ENCODE results near the gene CNTNAP2.

The CNTNAP2 gene

DNA sequence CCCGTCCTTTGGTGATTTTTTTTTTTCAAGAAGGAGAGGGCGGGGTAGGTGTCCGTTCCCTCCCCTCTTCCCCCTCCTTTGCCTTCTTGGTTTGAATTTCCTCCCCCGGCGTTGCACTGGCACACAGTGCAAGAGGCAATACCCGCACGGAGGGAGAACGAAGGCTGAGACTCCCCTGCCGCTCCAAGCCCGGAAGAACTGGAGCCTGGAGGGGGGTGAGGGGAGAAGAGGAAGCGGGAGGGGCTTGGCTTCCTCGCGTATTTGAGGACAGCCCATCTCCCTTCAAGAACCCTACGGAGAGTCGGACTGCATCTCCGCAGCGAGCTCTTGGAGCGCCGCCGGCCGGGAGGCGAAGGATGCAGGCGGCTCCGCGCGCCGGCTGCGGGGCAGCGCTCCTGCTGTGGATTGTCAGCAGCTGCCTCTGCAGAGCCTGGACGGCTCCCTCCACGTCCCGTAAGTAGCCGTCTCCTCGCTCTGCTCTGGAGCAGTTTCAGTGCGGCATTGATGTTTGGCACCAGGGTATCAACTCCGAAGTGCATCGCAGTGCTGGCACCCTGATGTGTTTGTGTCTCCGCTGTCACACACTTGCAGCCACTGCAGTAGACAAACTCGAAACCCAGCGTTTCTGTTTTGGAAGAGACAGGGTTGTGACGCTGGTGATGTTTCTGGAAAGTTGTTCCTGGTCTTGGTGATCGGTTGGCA lies at the start of gene CNTNAP2:
TSS of gene CNTNAP2 (plus strand) at position 281 of the 702 bp plus-strand sequence. CDS start at position 357, 76 bp downstream.
- DNase-seq: peak; percentile 88

DNA sequence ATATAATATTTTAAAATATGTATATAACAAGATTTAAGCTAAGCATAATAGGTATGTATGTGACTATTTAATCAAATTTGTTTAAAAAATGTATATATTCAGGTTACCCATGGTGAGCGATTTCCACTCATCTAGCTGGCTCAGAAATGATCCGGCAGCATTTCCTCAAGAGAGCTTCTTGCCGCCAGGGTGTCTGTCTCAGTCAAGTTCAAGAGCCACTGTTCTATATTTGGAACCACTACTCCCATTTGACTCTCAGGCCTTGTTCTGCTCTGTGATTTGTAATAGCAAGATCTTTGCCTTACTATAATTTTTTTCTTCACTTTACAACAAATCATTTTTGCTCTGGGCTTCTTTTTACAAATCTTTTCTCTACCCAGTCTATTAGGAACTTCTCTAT lies 48.7 kb upstream of the CNTNAP2 start:
- no peak for DNase-seq

DNA sequence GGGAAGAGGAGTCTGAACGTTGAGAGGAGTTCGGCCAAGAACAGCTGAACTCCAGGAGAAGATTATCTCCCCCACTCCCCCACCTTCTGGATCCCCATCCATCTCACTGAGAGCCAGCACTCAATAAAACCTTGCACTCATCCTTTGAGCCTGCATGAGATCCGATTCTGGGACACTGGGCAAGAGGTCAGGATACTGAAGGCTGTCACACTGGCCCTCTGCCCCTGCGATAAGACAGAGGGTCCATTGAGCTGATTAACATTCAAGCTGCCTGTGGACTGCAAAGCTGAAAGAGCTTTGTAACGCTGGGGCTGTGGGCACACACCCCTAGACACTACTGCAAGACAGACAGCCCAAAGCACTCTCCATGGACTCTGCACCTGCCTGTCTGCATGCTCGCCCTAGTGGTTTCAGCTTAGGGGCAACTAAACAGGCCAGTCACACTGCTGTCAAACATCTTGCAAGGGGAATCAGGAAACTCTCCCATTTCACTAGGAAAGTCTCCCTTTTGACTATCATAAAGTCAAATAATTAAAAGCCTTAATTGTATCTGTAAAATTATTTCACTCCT lies 42.3 kb upstream of the CNTNAP2 start:
- no peak for DNase-seq

DNA sequence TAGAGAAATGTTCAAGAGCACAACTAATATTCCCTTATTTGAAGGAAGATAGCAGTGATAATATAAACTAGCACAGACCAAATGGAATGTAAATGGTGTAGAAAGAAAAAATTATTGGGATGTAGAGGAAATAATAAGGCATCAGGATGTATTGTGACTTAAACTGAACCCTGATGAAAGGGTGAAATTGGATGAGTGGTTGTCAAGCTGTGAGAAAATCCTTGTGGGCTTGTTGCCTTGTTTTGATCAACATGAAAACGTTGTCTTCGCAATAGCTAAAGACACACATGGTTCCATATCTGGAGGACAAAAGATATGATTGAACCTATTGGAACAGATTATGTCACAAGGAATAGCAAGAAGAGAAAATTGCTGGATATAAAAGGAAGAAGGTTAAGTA lies 40.3 kb upstream of the CNTNAP2 start:
- no peak for DNase-seq

DNA sequence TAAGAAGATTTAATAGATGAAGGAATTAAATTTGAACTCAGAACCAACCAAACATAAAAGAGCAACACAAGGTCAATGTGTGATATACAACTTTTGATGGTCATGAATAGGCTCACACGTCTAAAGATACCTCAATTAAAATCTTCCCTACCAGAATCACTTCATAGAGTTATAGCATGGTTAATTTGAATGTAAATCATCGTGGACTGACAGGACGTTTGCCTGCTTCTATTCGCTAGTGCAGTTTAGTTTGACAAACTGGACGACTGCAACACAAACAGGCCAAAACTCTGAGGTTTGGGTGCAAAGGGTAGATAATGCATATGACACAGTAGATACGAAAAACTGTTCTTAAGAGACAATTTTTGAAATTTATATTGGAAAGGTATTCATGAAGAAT lies 32.5 kb upstream of the CNTNAP2 start:
- DNase-seq: no peak

DNA sequence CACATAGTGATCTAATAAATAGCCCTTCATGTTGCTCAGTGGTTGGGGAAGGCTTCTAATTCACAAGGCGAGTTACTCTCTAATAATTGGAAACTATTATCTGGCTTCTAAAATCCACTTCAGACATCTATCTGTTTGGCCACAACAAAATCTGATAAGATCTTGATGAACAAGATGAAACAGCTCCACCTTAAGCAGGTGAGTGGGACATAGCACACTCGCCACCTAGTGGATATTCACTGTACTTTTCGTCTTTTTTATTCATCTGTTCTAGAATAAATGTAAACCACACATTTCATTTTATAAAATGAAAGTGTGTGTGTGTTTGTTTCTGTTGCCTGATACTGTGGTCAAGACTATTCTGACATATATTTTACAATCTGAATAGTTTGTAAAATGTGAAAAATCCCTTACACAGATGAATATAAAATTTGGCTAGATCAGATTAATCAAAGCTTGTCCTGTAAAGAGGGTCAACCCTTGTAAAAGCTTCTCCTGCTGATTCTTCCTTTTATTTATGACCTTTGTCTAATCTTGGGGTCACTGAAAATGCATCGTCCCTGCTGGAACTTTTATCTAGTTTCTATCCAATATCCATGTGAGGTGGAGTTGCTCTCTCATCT lies 26.5 kb upstream of the CNTNAP2 start:
- peak; percentile 83 for DNase-seq

DNA sequence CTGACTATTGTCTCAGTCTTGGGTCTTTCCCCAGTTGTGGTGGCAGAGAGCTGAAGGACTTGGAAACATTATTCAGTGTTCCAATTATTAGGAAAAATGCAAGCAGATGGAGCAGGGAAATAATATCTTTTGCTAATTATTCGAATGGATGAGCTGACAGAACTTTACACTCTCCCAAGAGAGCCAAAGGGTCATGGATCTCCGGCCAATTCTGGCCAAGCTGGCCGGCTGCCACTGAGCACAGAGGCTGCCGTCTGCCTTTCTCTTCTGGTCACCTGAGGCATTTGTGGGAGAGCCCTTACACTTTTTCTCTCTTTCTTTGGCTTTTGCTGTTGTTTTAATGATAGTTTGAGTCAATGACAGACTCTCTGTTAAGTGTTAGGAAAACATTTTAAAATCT lies 22.2 kb upstream of the CNTNAP2 start:
- no peak for DNase-seq

DNA sequence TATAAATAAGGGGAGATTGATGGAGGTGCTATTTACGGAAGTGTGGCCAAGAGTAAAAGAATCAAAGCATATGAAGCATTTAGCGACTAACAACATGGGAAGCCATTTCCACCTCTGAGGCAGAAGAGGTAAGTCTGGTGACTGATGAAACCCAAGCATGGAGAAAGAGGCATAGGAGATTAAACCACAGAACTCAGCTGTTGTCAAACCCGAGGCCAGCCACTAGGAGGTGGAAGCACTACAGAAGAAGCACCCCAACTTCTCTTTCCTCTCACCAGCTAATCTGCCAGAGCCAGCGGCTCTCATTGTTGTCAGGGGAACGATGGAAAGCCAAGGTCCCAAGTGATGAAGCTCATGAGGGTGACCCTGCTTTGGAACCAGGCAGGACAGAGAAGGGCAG lies 19.6 kb upstream of the CNTNAP2 start:
- no peak for DNase-seq

DNA sequence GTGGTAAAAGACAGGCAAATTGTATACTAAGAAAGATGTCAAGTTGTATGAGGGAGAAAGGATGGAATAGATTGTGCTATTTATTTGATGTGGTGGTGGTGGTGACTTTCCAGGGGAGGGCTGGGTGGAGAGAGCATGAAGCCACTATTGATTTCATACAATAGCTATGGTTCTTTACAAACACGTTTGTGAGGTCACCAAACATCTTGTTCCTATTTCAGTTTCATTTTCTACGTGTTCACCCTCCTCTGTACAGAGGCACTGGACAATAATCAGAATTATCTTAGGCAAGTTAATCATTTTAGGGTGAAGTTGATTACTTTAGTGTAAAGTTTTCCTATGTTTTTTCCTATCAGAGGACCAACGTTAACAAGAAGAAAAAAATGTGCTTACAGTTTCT lies 10.3 kb upstream of the CNTNAP2 start:
- no peak for DNase-seq

DNA sequence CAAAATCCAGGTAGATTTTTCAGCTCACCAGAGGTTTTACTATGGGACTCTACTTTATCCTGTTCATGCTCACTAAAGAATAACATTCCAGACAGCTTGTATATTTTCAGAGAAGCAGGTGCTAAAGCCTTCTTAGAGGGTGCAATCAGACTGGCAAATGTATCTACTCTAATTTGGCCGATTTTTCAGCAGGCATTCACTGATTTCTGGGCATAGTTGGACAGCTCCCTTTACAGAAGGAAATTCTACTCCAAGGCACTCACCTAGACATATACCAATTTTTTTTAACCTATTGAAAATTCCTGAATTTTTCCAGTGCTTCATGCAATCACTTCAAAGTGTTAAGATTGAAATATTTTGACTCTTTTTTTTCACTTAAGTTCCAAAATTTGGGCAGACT lies 3.8 kb upstream of the CNTNAP2 start:
- no peak for DNase-seq

DNA sequence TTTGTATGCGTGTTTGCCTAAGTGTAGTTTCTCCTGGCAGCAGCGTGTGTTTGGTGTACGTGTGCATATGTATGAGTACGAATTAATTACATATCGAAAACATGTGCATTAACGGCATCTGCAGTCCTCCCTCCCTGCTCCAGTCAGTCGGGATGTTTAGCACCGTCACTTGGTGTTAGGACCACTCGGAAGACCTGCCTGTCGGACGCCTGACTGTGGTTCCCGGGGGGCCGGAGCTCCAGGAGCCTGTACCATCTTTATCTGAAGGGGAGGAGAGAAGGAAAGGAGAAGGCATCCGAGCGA lies 1.1 kb upstream of the CNTNAP2 start:
- peak; percentile 28 for DNase-seq

DNA sequence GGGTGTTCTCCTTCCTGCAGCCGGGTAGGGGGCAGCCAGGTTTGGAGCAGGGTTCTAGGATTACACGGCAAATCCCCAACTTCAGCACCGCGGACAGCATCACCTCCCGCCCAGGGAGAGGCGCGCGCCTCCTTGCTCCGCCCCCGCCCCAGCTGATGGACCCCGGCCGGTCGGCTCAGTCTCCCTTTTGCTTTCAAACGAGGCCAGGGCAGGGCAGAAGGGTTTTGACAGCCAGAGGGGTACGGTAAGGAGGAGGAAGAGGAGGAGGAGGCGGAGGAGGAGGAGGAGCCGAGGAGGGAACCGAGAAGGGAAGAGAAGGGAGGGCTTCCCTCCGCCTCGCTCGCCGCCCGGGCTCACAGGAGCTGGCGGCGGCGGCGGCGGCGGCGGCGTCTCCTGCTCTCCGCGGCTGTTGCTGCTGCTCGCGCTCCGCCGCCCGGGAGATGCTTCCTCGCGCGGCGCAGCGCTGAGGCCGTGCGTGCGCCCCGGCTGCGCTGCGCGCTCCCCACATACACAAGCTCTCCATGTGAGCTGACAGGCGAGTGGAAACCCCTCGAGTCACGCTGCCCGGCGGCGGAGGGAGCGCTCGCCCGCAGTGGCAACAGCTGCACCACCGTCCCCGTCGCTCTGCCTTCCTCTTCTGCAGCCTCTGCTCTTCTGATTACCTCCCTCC lies 615 bp upstream of the CNTNAP2 start:
- DNase-seq: no peak

DNA sequence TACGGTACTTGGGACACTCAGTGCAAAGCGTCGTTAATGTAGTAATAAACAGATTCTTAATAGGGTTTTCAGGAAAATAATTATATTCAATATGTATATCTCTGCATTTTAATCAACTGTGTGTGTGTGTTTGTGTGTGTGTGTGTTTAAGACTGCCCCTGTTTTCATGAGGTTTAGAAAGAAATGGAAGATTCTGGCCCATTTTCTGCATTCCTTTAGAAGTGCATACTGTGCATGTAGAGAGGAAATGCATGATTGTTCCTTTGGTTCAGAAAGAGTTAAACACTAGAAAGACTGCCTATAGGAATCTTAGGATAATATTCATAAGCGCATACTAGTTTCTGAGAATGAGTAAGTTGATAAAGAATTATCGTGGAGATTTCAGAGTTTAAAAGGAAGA lies 975 bp downstream of the CNTNAP2 start:
- no peak for DNase-seq

DNA sequence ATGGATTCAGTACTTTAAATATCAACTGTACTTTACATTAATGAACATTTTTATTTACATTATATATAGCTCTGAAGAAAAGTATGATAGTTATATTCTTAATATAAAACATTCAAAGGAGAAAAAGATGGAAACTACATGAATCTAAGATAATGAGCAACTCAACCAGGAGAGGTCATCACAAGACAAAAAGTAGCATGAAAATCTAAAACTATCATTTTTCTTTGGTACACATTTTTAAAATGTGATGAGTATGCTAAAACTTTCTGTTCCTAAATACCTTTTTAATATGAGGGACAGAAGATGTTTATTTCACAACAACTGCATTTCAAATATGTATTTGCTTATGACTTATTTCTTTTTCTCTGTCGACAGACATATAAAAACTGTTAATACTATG lies 2.4 kb downstream of the CNTNAP2 start:
- DNase-seq: no peak

DNA sequence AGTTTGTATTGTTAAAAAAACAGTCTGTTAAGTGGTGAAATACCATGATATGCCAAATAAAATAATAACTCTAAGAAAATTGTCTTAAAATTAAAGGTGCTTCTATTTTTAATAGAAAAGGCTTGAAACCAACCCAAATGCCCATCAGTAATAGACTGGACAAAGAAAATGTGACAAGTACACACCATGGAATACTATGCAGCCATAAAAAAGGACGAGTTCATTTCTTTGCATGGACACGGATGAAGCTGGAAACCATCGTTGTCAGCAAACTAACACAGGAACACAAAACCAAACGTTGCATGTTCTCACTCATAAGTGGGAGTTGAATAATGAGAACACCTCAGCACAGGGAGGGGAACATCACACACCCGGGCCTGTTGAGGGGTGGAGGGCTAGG lies 7.1 kb downstream of the CNTNAP2 start:
- no peak for DNase-seq

DNA sequence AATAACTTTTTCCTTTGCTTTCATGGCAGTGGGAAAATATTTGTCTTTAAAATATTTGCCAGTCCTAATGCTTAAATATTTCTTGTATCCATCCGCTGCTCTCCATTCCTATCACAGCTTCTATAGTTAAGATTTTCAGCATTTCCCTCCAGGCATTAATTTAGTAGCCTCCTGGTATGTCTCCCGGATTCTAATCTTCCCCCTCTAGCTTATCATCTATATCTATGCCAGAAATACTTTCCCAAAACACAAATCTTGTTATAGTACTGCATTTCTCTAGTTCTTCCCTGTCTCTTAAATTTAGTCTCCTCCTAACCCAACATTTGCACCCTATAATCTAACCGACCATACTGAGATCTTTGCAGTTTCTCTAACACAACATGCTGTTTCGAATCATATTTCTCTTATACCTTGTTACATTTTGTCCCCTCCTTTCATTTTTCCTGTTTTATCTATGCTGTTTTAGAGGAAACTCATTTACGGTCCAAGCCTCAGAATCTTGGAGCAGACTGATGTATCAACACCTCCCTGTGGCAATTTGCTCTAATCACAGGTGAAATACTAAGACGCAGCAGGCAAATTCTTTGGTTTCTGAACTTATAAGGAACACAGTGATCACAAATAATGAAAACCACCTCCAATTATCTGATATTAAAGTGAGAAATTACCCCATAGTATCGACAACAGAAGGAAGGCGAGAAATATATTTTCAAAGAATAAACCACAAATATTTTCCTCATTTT lies 10.3 kb downstream of the CNTNAP2 start:
- no peak for DNase-seq

DNA sequence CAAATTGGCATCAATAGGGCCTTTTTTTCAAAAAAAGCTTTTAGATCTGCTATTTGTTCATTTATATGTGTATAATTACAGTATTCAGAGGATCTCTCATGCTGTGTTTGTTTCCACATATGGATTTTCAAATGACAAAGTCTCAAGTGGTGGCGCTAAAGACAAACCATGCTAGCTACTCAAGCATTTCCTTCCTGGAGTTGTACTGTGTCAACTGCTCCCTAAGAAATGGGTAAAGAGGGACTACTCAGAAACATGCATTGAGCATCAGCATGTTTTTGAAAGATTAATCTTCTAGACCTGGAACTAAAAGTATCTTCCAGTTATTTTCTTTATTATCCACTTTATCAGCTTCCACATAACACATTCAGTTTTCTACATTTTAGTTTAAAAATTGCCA lies 12.7 kb downstream of the CNTNAP2 start:
- no peak for DNase-seq

DNA sequence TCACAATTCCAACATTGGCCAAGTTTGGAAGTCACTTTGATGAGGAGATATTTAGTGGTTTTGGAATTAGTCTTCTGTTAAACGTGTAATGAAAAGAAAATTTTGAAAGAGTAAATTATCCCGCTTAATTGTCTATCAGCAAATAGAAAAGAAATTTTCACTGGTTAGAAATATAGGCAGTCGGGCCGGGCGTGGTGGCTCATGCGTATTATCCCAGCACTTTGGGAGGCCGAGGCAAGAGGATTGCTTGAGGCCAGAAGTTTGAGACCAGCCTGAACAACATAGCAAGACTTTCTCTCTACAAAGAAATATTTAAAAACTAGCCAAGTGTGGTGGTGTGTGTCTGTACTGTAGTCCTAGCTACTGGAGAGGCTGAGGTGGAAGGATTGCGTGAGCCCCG lies 13.4 kb downstream of the CNTNAP2 start:
- no peak for DNase-seq

DNA sequence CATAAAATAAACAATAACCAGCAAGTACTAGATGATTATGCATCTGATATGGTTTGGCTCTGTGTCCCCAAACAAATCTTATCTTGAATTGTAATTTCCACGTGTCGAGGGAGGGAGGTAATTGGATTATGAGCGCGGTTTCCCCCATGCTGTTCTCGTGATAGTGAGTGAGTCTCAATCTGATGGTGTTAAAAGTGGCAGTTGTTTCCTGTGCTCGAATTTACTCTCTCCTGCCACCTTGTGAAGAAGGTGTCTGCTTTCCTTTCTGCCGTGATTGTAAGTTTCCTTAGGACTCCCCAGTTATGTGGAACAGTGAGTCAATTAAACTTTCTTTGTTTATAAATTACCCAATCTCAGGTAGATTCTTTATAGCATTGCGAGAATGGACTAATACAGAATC lies 15.1 kb downstream of the CNTNAP2 start:
- DNase-seq: no peak

DNA sequence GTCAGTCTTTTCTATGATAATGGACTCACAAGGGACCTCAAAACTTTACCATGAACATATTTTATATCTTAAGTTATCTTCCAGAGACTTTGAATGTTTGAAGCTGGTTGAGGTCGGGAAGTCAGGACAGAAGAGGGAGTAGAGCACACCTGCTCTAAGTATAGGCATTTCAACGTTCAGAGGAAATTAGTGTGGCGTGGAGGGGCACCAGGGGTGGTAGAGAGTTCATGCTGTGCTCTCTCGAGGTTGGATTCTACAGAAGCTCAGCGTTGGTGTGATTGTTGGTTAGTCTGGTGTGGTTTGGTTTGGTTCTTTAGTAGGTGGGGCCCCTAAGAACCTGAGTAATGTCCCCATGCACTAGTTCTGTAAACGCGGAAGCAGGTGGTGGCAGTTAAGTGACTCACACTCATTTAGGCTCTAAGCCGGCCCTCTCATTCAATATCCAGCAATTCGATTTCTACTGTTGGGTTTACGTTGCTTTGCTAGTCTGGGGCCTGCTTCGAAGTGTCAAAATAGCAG lies 19.8 kb downstream of the CNTNAP2 start:
- DNase-seq: no peak

DNA sequence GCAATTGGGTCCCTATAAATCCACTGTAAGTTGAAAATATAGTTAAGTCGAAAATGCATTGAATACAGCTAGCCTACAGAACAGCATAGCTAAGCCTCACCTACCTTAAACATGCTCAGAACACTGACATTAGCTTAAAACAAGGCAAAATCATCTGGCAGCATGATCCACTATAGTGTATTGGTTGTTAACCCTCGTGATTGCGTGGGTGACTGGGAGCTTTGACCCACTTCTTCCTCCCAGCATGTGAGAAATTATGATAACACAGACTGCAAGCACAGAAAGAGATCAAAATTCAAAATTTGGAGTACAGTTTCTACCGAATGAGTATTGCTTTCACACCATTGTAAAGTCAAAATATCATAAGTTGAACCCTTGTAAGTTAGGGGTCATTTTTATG lies 22.3 kb downstream of the CNTNAP2 start:
- no peak for DNase-seq

DNA sequence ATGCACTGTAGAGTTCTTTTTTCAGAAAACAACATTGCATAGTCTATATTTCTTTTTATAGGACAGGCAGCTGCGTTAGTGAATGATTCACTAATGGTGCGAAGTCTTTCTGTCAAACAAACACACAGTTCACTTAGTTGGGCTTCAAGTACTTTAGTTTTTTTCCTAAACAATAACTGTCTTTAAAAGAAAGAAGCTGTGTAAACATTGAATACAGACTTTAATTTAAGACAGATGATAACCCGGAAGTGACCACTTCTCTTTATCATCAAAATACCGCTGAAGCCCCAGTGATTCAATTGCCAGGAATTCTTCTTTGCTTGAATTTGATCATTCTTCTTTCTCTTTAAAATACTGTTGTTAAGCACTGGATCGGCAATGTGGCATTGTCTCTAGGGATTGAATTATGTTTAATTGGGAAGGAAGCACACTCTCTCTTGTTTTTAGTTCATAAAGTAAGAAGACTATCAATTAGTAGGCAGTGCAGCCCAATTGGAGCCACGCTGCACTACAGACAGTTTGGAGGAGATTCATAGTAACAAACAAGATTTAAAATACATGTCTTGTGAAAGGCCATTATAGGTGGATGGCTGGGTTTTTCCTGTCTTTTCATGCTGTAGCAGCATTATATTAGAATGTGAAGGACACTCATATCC lies 30.4 kb downstream of the CNTNAP2 start:
- peak; percentile 74 for DNase-seq

DNA sequence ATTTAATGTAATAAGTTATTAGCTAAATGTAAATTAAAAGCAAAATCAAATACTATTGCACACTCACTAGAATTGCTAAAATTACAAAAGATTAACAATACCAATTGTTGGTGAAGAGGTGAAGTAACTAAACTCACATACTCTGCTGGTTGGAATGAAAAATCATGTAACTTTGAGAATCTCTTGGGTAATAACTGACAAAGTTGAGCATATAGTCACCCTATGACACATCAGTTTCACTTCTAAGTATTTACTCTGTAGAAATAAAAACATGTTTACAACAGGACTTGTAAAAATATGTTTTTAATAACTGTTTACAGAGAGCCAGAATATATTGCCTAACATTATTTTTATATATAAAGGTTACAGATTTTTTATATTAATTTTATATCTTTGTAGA lies 33.6 kb downstream of the CNTNAP2 start:
- no peak for DNase-seq
